Measurements from ENCODE around the gene CCDC74A.
"Not testable (repeated sequence)": the region's sequence is repeated elsewhere in the genome, so short reads cannot be mapped to it uniquely, and the experiment has no call there.

GRCh38 chr2:131491469-131491836, 36.2 kb upstream of the CCDC74A start:
- not testable (repeated sequence) for TF ChIP-seq CTCF, POLR2A (IDR thresholded peaks at IDR 0.05)

Measured in body of pancreas (tissue), 4 donors.